Stimulated activated CD4-positive, alpha-beta T cell treated with anti-CD3 and anti-CD28 coated beads, Interleukin-4, amount 100 ng/mL, for 4 hours (primary cell): Measurements from ENCODE around the gene NUAK1.
"Not testable (repeated sequence)": the region's sequence is repeated elsewhere in the genome, so short reads cannot be mapped to it uniquely, and the experiment has no call there.

Source experiments
- DNase-seq, 2 experiments: peaks; one replicate each; pipeline ENCODE4 v3.0.0-alpha.2; 2020

Gene NUAK1

GRCh38 chr12:106027286-106027685 is 111.5 kb downstream of the NUAK1 start:
- DNase-seq: no peak

GRCh38 chr12:106025129-106025528 is 113.6 kb downstream of the NUAK1 start:
- no peak for DNase-seq

DNA sequence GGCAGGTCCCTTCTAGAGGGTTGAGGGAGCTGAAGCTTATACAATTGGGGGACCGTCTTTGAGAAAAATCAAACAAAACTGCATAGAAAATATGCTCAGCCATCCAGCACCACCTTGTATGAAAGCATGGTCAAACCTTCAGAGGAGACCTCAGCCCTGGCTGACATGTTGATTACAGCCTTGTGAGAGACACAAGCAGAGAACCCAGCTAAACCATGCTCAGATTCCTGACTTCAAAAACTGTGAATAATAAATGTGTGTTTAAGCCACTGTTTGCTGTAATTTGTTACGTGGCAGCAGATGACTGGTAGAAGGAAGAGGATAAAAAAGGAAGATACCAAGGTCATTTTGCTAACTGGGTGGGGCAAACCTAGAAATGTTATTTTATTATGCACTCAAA is 115.7 kb downstream of the NUAK1 start:
- DNase-seq: no peak

- DNase-seq: no peak
These were observed 116.2 kb downstream of the NUAK1 start for GRCh38 chr12:106022568-106023012.

- no peak for DNase-seq
These were observed 117.2 kb downstream of the NUAK1 start for GRCh38 chr12:106021516-106021915.

- no peak for DNase-seq
These were observed 118.0 kb downstream of the NUAK1 start for GRCh38 chr12:106020736-106021135.

DNA sequence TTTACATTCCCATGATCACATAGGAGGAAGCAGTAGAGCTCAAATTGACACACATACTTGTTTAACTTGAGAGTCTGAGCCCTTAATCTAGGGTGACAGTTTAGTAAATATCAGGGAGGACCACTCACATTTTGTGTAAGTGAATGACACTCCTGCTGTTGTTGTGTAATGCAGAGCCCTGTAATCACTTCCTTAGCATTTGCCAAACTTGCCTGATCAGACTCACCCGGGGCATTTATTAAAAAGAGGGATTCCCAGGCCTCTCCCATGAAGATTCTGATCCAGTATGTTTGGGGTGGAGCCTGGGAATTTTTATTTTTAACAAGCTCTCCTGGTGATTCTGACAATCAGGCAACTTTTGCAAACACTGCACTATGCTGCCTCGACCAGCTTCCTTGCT is 119.6 kb downstream of the NUAK1 start:
- no peak for DNase-seq

DNA sequence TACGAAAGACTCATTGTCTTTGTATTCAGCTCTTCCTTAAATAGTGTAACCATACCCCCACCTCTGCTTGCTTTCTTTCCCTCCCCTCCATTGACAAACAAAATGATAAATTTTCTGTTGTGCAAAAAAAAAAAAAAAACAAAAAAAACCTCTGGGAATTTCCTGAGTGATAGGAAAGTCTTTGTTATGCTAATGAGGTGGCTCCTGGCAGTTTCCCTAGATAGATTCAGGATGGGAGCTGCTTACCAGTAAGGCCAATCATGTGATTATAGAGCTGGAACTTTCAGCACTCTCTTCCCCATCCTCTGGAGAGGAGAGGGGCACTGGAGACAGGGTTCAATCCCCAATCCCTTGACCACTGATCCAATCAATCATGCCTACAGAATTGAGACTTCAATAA is 120.5 kb downstream of the NUAK1 start:
- no peak for DNase-seq

DNA sequence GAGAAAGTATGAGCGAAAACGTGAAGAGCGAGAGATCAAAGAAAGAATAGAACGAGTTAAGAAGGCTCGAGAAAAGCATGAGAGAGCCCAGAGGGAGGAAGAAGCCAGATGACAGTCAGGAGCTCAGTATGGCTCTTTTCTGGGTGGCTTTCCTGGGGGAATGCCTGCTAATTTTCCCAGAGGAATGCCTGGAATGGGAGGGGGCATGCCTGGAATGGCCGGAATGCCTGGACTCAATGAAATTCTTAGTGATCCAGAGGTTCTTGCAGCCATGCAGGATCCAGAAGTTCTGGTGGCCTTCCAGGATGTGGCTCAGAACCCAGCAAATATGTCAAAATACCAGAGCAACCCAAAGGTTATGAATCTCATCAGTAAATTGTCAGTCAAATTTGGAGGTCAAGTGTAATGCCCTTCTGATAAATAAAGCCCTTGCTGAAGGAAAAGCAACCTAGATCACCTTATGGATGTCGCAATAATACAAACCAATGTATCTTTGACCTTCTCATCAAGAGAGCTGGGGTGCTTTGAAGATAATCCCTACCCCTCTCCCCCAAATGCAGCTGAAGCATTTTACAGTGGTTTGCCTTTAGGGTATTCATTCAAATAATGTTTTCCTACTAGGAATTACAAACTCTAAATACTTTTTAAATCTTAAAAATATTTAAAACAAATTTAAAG is 122.0 kb downstream of the NUAK1 start:
- DNase-seq: not testable (repeated sequence)

DNA sequence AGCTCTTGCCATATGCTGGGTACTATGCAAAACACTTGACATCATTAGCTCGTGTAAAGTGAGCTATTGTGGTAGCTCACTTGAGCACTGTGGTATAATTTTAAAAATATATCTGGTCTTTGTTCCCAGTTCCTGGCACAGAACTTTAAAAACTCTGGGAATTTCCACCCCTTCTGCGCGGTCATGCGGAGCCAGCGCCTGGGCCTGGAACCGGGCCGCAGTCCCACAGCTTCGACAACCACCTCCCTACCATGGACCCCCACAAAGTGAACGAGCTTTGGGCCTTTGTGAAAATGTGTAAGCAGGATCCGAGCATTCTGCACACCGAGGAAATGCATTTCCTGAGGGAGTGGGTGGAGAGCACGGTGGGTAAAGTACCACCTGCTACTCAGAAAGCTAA is 123.1 kb downstream of the NUAK1 start:
- DNase-seq: no peak

DNA sequence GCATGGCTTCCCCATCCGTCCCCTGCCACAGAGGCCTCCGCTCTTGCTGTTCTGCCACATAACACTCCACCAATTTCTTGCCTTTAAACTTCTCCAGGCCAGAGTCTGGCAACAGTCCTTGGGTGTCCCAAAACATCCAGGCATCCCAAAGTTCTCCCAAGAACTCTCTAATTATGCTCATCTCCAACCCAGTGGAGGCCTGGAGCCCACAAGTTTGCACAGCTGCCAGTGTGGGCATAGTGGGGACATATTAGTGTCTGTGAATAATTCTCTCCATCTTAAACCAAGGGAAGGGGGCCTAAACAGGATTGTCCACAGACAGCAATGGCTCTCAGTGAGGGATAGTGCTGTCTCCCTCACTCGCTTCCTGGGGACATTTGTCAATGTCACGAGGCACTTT is 124.8 kb downstream of the NUAK1 start:
- no peak for DNase-seq
